Smooth muscle cell (in vitro differentiated cells): ENCODE measurements around the gene SLC47A1. TPM values are rescaled to one million over a fixed set of nuclear protein-coding genes. Genes with fewer than 3 reads are reported as not detected.
"Not testable (repeated sequence)": the region's sequence is repeated elsewhere in the genome, so short reads cannot be mapped to it uniquely, and the experiment has no call there.

Experiments
- DNase-seq: peaks from one replicate; lab custom pipeline; 2025; ENCODE audit not compliant: unreplicated experiment; lab: John Stamatoyannopoulos, UW
- H2AFZ ChIP-seq: fragments of 200-600 bp; sonication (generic); 2 replicates; pipeline ENCODE4 v1.6.0; 2016; ENCODE audit warnings: antibody characterized with exemption, low read depth, mild to moderate bottlenecking
- H3F3A ChIP-seq: fragments of 200-600 bp; sonication (generic); 2 replicates; pipeline ENCODE4 v1.6.0; 2017; ENCODE audit warnings: antibody characterized with exemption, low read depth
- H3K27ac ChIP-seq: fragments of 200-600 bp; sonication (generic); 2 replicates; pipeline ENCODE4 v1.5.1; 2016; ENCODE audit warnings: low read depth, mild to moderate bottlenecking
- H3K27me3 ChIP-seq: fragments of 200-600 bp; sonication (generic); 2 replicates; pipeline ENCODE4 v1.6.1; 2016; ENCODE audit warnings: low read depth, mild to moderate bottlenecking
- H3K36me3 ChIP-seq: fragments of 200-600 bp; sonication (generic); 2 replicates; pipeline ENCODE4 v1.5.1; 2016; ENCODE audit warnings: low read depth
- H3K4me1 ChIP-seq: fragments of 200-600 bp; sonication (generic); 2 replicates; pipeline ENCODE4 v1.5.1; 2016; ENCODE audit warnings: low read depth
- H3K4me2 ChIP-seq: fragments of 200-600 bp; sonication (generic); 2 replicates; pipeline ENCODE4 v1.6.0; 2016; ENCODE audit warnings: mild to moderate bottlenecking
- H3K4me3 ChIP-seq: fragments of 200-600 bp; sonication (generic); 2 replicates; pipeline ENCODE4 v1.5.1; 2016; ENCODE audit warnings: mild to moderate bottlenecking
- H3K79me2 ChIP-seq: fragments of 200-600 bp; sonication (generic); 2 replicates; pipeline ENCODE4 v1.6.0; 2016; ENCODE audit warnings: low read depth, mild to moderate bottlenecking
- H3K9ac ChIP-seq: fragments of 200-600 bp; sonication (generic); 2 replicates; pipeline ENCODE4 v1.6.0; 2016; ENCODE audit warnings: low read depth
- H3K9me3 ChIP-seq: fragments of 200-600 bp; sonication (generic); replicated peaks from 2 replicates; pipeline ENCODE4 v1.5.1; 2016; ENCODE audit warnings: low read depth
- H4K20me1 ChIP-seq: fragments of 200-600 bp; sonication (generic); 2 replicates; pipeline ENCODE4 v1.6.0; 2016; ENCODE audit warnings: low read depth
- CTCF ChIP-seq: fragments of 200-600 bp; sonication (generic); IDR thresholded peaks from 2 replicates; pipeline ENCODE4 v1.5.1; 2017; ENCODE audit warnings: borderline replicate concordance, mild to moderate bottlenecking, antibody characterized with exemption; ENCODE audit not compliant: insufficient read depth, poor library complexity, severe bottlenecking
- WGBS: methylation state at CpG from one replicate; pipeline ENCODE4 v1.1.7; 2016; ENCODE audit warnings: low lambda C conversion rate; 5-methylcytosine and 5-hydroxymethylcytosine counted together
- polyA plus RNA-seq: library from polyadenylated mRNA; unstranded; fragments of >200 nt; fragmentation: Nextera tagmentation; extraction: Ambion mirVana; gene quantifications from 2 replicates; pipeline ENCODE4 v1.2.1, GENCODE V29; 2016
- total RNA-seq: library from RNA; depleted of rRNA; stranded (reverse); fragments of >200 nt; gene quantifications from 2 replicates; pipeline ENCODE4 v1.2.3, GENCODE V29; 2014

SLC47A1 gene
- total and polyA plus RNA-seq, 2 experiments from 2014 or later: 2.5 TPM; not detected in 1

GRCh38 chr17:19507775-19508576 is 25.7 kb upstream of the SLC47A1 start:
- H3K27ac ChIP-seq: peak overlapping the region; percentile 88
- WGBS: under 1% methylated on average over 53 of the region's 60 CpGs
- H3K9me3 ChIP-seq: no peaks in the 10 kb centered on the region

GRCh38 chr17:19508577-19508867 is 25.1 kb upstream of the SLC47A1 start:
- DNase-seq: no peak
- Histone ChIP-seq H3K36me3 (no peaks in the 10 kb centered on the region), H3K4me3 (peak overlapping the region; percentile 89), H4K20me1 (no peaks in the 10 kb centered on the region), H2AFZ (peak overlapping the region; percentile 64), H3K27ac (peak overlapping the region; percentile 88), H3K9ac (peak overlapping the region; percentile 42), H3K4me2 (peak overlapping the region; percentile 86), H3F3A (peaks cover 11% of the 10 kb centered on the region), H3K4me1 (no peaks in the 10 kb centered on the region), H3K27me3 (no peaks in the 10 kb centered on the region), H3K79me2 (no peaks in the 10 kb centered on the region), H3K9me3 (no peaks in the 10 kb centered on the region)
- 49% methylated on average over 6 of the region's 6 CpGs for WGBS
- TF ChIP-seq CTCF: no peak

More at GRCh38 chr17:19507775-19508576, 25.7 kb upstream of the SLC47A1 start:
- peak overlapping the region; percentile 86 for H3K4me2 ChIP-seq
- peaks cover 11% of the 10 kb centered on the region for H3F3A ChIP-seq
- no peaks in the 10 kb centered on the region for H3K4me1 ChIP-seq
- peak overlapping the region; percentile 98 for H2AFZ ChIP-seq
- peak overlapping the region; percentile 89 for H3K4me3 ChIP-seq
- no peaks in the 10 kb centered on the region for H3K79me2 ChIP-seq
- H3K36me3 ChIP-seq: no peaks in the 10 kb centered on the region
- TF ChIP-seq CTCF: no peak
- no peaks in the 10 kb centered on the region for H3K27me3 ChIP-seq
- DNase-seq: peak; percentile 80
- no peaks in the 10 kb centered on the region for H4K20me1 ChIP-seq
- peak overlapping the region; percentile 66 for H3K9ac ChIP-seq

- not testable (repeated sequence) for H3K4me2 ChIP-seq, H3K79me2 ChIP-seq, DNase-seq, H3K27me3 ChIP-seq, H3K4me1 ChIP-seq, H3K27ac ChIP-seq, H3K4me3 ChIP-seq, H3K9me3 ChIP-seq, H2AFZ ChIP-seq, H3K9ac ChIP-seq, H3K36me3 ChIP-seq, H4K20me1 ChIP-seq
- WGBS: 95% methylated on average over 5 of the region's 5 CpGs
- H3F3A ChIP-seq: peaks cover 11% of the 10 kb centered on the region
Observed at GRCh38 chr17:19509281-19509852, 24.3 kb upstream of the SLC47A1 start.

GRCh38 chr17:19510903-19511302 is 22.8 kb upstream of the SLC47A1 start:
- WGBS: 61% methylated on average over 9 of the region's 9 CpGs
- H3K27ac ChIP-seq: no peak overlapping the region
- no peaks in the 10 kb centered on the region for H4K20me1 ChIP-seq
- H3K27me3 ChIP-seq: no peaks in the 10 kb centered on the region
- H3K79me2 ChIP-seq: no peaks in the 10 kb centered on the region
- H2AFZ ChIP-seq: no peak overlapping the region
- no peak for DNase-seq
- TF ChIP-seq CTCF: no peak
- no peak overlapping the region for H3K4me2 ChIP-seq
- H3K9me3 ChIP-seq: no peaks in the 10 kb centered on the region
- peaks cover 11% of the 10 kb centered on the region for H3F3A ChIP-seq
- H3K36me3 ChIP-seq: no peaks in the 10 kb centered on the region
- no peaks in the 10 kb centered on the region for H3K4me1 ChIP-seq
- H3K4me3 ChIP-seq: no peak overlapping the region
- H3K9ac ChIP-seq: no peak overlapping the region
